Measurements from ENCODE around the gene COPS7B. TPM values are rescaled to one million over a fixed set of nuclear protein-coding genes. Genes with fewer than 3 reads are reported as not detected.

Gene COPS7B
- total and polyA plus RNA-seq, 2 of the 8 experiments (the other 6 are each of a cell fraction or from before 2014, with no cell fraction given) = 62.2 to 72.1 TPM

- TF ChIP-seq, protein P1, sequence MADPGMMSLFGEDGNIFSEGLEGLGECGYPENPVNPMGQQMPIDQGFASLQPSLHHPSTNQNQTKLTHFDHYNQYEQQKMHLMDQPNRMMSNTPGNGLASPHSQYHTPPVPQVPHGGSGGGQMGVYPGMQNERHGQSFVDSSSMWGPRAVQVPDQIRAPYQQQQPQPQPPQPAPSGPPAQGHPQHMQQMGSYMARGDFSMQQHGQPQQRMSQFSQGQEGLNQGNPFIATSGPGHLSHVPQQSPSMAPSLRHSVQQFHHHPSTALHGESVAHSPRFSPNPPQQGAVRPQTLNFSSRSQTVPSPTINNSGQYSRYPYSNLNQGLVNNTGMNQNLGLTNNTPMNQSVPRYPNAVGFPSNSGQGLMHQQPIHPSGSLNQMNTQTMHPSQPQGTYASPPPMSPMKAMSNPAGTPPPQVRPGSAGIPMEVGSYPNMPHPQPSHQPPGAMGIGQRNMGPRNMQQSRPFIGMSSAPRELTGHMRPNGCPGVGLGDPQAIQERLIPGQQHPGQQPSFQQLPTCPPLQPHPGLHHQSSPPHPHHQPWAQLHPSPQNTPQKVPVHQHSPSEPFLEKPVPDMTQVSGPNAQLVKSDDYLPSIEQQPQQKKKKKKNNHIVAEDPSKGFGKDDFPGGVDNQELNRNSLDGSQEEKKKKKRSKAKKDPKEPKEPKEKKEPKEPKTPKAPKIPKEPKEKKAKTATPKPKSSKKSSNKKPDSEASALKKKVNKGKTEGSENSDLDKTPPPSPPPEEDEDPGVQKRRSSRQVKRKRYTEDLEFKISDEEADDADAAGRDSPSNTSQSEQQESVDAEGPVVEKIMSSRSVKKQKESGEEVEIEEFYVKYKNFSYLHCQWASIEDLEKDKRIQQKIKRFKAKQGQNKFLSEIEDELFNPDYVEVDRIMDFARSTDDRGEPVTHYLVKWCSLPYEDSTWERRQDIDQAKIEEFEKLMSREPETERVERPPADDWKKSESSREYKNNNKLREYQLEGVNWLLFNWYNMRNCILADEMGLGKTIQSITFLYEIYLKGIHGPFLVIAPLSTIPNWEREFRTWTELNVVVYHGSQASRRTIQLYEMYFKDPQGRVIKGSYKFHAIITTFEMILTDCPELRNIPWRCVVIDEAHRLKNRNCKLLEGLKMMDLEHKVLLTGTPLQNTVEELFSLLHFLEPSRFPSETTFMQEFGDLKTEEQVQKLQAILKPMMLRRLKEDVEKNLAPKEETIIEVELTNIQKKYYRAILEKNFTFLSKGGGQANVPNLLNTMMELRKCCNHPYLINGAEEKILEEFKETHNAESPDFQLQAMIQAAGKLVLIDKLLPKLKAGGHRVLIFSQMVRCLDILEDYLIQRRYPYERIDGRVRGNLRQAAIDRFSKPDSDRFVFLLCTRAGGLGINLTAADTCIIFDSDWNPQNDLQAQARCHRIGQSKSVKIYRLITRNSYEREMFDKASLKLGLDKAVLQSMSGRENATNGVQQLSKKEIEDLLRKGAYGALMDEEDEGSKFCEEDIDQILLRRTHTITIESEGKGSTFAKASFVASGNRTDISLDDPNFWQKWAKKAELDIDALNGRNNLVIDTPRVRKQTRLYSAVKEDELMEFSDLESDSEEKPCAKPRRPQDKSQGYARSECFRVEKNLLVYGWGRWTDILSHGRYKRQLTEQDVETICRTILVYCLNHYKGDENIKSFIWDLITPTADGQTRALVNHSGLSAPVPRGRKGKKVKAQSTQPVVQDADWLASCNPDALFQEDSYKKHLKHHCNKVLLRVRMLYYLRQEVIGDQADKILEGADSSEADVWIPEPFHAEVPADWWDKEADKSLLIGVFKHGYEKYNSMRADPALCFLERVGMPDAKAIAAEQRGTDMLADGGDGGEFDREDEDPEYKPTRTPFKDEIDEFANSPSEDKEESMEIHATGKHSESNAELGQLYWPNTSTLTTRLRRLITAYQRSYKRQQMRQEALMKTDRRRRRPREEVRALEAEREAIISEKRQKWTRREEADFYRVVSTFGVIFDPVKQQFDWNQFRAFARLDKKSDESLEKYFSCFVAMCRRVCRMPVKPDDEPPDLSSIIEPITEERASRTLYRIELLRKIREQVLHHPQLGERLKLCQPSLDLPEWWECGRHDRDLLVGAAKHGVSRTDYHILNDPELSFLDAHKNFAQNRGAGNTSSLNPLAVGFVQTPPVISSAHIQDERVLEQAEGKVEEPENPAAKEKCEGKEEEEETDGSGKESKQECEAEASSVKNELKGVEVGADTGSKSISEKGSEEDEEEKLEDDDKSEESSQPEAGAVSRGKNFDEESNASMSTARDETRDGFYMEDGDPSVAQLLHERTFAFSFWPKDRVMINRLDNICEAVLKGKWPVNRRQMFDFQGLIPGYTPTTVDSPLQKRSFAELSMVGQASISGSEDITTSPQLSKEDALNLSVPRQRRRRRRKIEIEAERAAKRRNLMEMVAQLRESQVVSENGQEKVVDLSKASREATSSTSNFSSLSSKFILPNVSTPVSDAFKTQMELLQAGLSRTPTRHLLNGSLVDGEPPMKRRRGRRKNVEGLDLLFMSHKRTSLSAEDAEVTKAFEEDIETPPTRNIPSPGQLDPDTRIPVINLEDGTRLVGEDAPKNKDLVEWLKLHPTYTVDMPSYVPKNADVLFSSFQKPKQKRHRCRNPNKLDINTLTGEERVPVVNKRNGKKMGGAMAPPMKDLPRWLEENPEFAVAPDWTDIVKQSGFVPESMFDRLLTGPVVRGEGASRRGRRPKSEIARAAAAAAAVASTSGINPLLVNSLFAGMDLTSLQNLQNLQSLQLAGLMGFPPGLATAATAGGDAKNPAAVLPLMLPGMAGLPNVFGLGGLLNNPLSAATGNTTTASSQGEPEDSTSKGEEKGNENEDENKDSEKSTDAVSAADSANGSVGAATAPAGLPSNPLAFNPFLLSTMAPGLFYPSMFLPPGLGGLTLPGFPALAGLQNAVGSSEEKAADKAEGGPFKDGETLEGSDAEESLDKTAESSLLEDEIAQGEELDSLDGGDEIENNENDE (IDR thresholded peaks at IDR 0.05; ENCODE audit: insufficient replicate concordance, low read length) = no peak
- TF ChIP-seq EGR1 (IDR thresholded peaks at IDR 0.05; ENCODE audit: borderline replicate concordance, low read depth, low read length) (no peak), CTBP2 (IDR thresholded peaks at IDR 0.05; ENCODE audit: borderline replicate concordance, insufficient read depth, insufficient read length, low read length) (peak; percentile 61), POU5F1 (IDR thresholded peaks at IDR 0.05; ENCODE audit: low read depth, low read length) (no peak), POLR2AphosphoS5 (IDR thresholded peaks at IDR 0.05; ENCODE audit: low read depth, low read length) (peak; percentile 66; the same call in 1 of the 2 replicates), TBP (IDR thresholded peaks at IDR 0.05; ENCODE audit: low read depth, low read length) (peak; percentile 64), POLR2A (IDR thresholded peaks at IDR 0.05; ENCODE audit: control extremely low read depth in 1 of 2, low read depth in 2 of 2, low read length in 2 of 2) (peak in 1 of 2 experiments; percentile 52; a peak in 2 of 3 replicates), KDM5A (IDR thresholded peaks at IDR 0.05; ENCODE audit: low read length) (no peak), RXRA (IDR thresholded peaks at IDR 0.05; ENCODE audit: insufficient read depth, low read depth, low read length) (no peak), JUND (IDR thresholded peaks at IDR 0.05; ENCODE audit: low read length) (no peak), CEBPB (IDR thresholded peaks at IDR 0.05; ENCODE audit: low read depth, low read length) (no peak)
These were observed 5.1 kb upstream of the COPS7B start, which contains the start of gene PDE6D (continued) for GRCh38 chr2:231780909-231781797.

Measured in H1 (cell line).